ENCODE data around the gene CCDC78. TPM values are rescaled to one million over a fixed set of nuclear protein-coding genes. Genes with fewer than 3 reads are reported as not detected.

CCDC78 gene
- total and polyA plus RNA-seq, 2 of the 4 experiments (the other 2 are of a cell fraction) = 0.54 to 4.6 TPM

DNA sequence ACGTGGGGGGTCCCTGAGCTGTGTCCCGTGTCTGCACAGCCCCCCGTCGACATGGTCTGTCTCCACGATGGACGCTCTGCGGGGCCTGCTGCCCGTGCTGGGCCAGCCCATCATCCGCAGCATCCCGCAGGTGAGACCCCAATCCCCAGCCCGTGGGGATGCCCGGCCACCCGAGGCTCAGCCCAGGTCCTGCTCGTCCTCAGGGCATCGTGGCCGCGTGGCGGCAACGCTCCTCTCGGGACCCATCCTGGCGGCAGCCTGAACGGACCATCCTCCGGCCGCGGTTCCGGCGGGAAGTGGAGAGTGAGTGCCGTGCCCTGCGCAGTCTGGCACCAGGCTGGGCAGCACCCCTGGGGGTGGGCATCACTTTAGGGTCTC, 39.2 kb upstream of the CCDC78 start:
- ChIA-PET POLR2A (ENCODE audit: unreplicated experiment) (no interaction called here), CTCF (no interaction called here)
- Histone ChIP-seq H2AFZ (replicated peaks; ENCODE audit: low read length, poor library complexity) (no peak overlapping the region), H2AK5ac (ENCODE audit: low read depth, low read length) (no peak overlapping the region), H3K4ac (ENCODE audit: low read depth, low read length) (no peak overlapping the region), H3K4me3 (ENCODE audit: insufficient read depth, low read depth, low read length) (no peak overlapping the region), H3K23ac (ENCODE audit: low read depth, low read length) (no peak overlapping the region), H3K56ac (ENCODE audit: extremely low read depth, insufficient read depth, low read length) (no peak overlapping the region), H3K18ac (ENCODE audit: low read depth, low read length) (no peak overlapping the region), H4K91ac (ENCODE audit: insufficient read depth, low read depth, low read length) (no peak overlapping the region), H3K9me1 (ENCODE audit: insufficient read depth, low read length) (no peaks in the 10 kb centered on the region), H4K5ac (ENCODE audit: low read depth, low read length) (no peak overlapping the region), H3K27ac (ENCODE audit: insufficient read depth, low read length) (no peak overlapping the region), H4K20me1 (ENCODE audit: insufficient read depth, low read length) (no peaks in the 10 kb centered on the region), H2BK5ac (ENCODE audit: low read depth, low read length, poor library complexity, severe bottlenecking) (no peak overlapping the region), H3K79me1 (ENCODE audit: low read depth in 1 of 2, low read length in 2 of 2) (no peaks in the 10 kb centered on the region), H2BK15ac (ENCODE audit: low read depth, low read length) (no peak overlapping the region), H3K9me3 (ENCODE audit: control insufficient read depth, insufficient read depth, low read length) (no peaks in the 10 kb centered on the region), H3K14ac (replicated peaks; ENCODE audit: low read depth, low read length) (no peak overlapping the region), H2BK120ac (ENCODE audit: low read depth, low read length) (no peak overlapping the region), H3K36me3 (ENCODE audit: control insufficient read depth, insufficient read depth, low read length) (no peaks in the 10 kb centered on the region), H3K4me1 (ENCODE audit: control insufficient read depth, insufficient read depth, low read length) (no peaks in the 10 kb centered on the region), H4K8ac (ENCODE audit: low read depth in 2 of 2, low read length in 2 of 2) (no peak overlapping the region), H3K9ac (ENCODE audit: low read depth, low read length) (no peak overlapping the region), H2BK20ac (ENCODE audit: low read depth, low read length) (no peak overlapping the region), H3K4me2 (ENCODE audit: low read depth, low read length) (no peak overlapping the region), H3K27me3 (ENCODE audit: control insufficient read depth, insufficient read depth, low read length) (no peaks in the 10 kb centered on the region; the same call in 1 of the 2 replicates), H2AK9ac (replicated peaks; ENCODE audit: low read depth, low read length, poor library complexity) (no peak overlapping the region)
- TF ChIP-seq FOS (IDR thresholded peaks at IDR 0.05; ENCODE audit: low read depth, low read length) (no peak), RFX5 (IDR thresholded peaks at IDR 0.05; ENCODE audit: low read depth, low read length) (no peak), RCOR1 (IDR thresholded peaks at IDR 0.05; ENCODE audit: insufficient replicate concordance, low read length) (no peak), MXI1 (IDR thresholded peaks at IDR 0.05; ENCODE audit: borderline replicate concordance, low read depth, low read length) (no peak), POLR2A (IDR thresholded peaks at IDR 0.05; ENCODE audit: low read depth, low read length) (no peak), CHD1 (IDR thresholded peaks at IDR 0.05; ENCODE audit: low read depth, low read length) (no peak), MAZ (IDR thresholded peaks at IDR 0.05; ENCODE audit: borderline replicate concordance, low read depth, low read length) (no peak), MAFK (IDR thresholded peaks at IDR 0.05; ENCODE audit: low read depth, low read length) (no peak), SMC3 (IDR thresholded peaks at IDR 0.05; ENCODE audit: low read depth, low read length) (no peak), BHLHE40 (IDR thresholded peaks at IDR 0.05; ENCODE audit: low read depth, low read length) (no peak), NFE2L2 (IDR thresholded peaks at IDR 0.05; ENCODE audit: low read depth, low read length) (no peak)
- TF ChIP-seq, protein P1, sequence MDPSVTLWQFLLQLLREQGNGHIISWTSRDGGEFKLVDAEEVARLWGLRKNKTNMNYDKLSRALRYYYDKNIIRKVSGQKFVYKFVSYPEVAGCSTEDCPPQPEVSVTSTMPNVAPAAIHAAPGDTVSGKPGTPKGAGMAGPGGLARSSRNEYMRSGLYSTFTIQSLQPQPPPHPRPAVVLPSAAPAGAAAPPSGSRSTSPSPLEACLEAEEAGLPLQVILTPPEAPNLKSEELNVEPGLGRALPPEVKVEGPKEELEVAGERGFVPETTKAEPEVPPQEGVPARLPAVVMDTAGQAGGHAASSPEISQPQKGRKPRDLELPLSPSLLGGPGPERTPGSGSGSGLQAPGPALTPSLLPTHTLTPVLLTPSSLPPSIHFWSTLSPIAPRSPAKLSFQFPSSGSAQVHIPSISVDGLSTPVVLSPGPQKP (IDR thresholded peaks at IDR 0.05; ENCODE audit: borderline replicate concordance, low read depth, low read length) = no peak
- TF ChIP-seq, protein P2, sequence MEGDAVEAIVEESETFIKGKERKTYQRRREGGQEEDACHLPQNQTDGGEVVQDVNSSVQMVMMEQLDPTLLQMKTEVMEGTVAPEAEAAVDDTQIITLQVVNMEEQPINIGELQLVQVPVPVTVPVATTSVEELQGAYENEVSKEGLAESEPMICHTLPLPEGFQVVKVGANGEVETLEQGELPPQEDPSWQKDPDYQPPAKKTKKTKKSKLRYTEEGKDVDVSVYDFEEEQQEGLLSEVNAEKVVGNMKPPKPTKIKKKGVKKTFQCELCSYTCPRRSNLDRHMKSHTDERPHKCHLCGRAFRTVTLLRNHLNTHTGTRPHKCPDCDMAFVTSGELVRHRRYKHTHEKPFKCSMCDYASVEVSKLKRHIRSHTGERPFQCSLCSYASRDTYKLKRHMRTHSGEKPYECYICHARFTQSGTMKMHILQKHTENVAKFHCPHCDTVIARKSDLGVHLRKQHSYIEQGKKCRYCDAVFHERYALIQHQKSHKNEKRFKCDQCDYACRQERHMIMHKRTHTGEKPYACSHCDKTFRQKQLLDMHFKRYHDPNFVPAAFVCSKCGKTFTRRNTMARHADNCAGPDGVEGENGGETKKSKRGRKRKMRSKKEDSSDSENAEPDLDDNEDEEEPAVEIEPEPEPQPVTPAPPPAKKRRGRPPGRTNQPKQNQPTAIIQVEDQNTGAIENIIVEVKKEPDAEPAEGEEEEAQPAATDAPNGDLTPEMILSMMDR (conservative IDR thresholded peaks at IDR 0.05; ENCODE audit: low read depth, low read length) = no peak
- TF ChIP-seq, protein P3, sequence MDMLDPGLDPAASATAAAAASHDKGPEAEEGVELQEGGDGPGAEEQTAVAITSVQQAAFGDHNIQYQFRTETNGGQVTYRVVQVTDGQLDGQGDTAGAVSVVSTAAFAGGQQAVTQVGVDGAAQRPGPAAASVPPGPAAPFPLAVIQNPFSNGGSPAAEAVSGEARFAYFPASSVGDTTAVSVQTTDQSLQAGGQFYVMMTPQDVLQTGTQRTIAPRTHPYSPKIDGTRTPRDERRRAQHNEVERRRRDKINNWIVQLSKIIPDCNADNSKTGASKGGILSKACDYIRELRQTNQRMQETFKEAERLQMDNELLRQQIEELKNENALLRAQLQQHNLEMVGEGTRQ (IDR thresholded peaks at IDR 0.05; ENCODE audit: low read depth, low read length) = no peak
- WGBS, 2 experiments (ENCODE audit: extremely low coverage in 2 of 2, insufficient read length in 1 of 2) = 91% methylated on average over 16 of the region's 29 CpGs; no CpG with 5 or more reads in 1 of the 2 experiments
- DNase-seq (no peak), ATAC-seq (ENCODE audit: low read depth) (no peak)
- BruUV-seq (replicated peaks) = no TSS peak
- dilution Hi-C loops (cut with HindIII; ENCODE audit: low sequenced_read_pairs, unreplicated experiment) (no loop called here), intact Hi-C loops (cut with micrococcal nuclease) (no loop called here), in situ Hi-C loops (cut with MboI; ENCODE audit: low sequenced_read_pairs) (no loop called here)

Measured in IMR-90 (cell line).